IPS-18c (cell line): ENCODE results near the gene TNK2.
"Not testable (repeated sequence)": the region's sequence is repeated elsewhere in the genome, so short reads cannot be mapped to it uniquely, and the experiment has no call there.

Source experiments
- H3K4me3 ChIP-seq: 2 replicates; pipeline ENCODE4 v1.7.0; 2013; ENCODE audit warnings: low read depth, mild to moderate bottlenecking, low read length, moderate library complexity; ENCODE audit not compliant: insufficient read depth
- H3K9me3 ChIP-seq: one replicate; pipeline ENCODE4 v1.6.1; 2013; ENCODE audit warnings: mild to moderate bottlenecking, low read length, moderate library complexity; ENCODE audit not compliant: control insufficient read depth, insufficient read depth

TNK2 gene

DNA sequence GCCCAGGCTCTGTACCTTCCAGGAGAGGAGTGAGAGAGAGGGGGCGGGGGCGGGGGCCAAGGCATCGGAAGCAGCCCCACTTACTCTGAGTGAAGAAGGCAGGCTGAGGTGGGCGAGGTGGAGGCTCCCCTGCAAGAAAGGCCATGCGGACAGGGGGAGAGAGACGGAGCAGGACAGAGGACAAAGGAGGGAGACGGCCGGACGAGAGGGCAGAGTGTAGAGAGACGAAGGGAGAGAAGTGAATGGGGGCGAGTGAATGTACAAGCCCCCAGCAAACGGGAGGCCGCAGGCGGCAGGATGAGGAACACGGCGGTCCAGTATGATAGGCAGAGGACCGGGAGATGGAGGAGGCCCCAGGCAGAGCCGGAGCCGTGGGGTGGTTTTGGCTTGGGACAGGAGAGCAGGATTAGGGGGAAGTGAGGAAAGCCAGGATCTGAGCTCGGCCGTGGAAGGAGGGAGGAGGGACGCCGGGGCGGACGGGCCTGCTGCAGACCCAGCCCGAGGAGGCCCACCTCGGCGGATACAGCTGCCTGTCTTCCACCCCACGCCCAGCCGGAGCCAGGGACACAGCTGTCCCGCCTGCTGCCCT lies 38.8 kb downstream of the TNK2 start:
- no peak overlapping the region for H3K4me3 ChIP-seq
- no peaks in the 10 kb centered on the region for H3K9me3 ChIP-seq

DNA sequence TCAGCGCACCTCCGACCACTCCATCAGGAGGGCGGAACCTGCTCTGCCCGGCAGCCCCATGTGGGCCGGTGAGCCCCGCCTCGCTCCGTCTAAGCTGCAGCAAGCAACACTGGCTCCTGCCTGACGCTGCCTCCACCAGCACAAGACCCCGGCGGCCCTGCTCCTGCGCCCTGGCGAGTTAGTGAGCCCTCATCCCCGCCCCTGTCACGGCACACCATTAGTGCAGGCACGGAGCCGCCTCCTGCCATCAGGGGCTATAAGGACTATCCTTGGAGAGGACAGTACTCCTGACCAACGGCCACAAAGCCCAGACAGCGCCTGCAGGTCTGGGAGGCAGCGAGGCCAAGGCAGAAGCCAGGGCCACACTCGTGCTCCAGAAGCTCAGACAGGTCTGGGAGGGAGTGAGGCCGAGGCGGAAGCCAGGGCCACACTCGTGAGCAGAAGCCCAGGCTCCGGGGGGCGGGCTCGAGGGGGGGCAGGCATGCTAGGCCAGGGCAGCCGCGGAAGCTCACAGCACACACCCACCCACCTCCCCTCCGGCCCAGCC lies 39.4 kb downstream of the TNK2 start:
- no peaks in the 10 kb centered on the region for H3K9me3 ChIP-seq
- H3K4me3 ChIP-seq = no peak overlapping the region

DNA sequence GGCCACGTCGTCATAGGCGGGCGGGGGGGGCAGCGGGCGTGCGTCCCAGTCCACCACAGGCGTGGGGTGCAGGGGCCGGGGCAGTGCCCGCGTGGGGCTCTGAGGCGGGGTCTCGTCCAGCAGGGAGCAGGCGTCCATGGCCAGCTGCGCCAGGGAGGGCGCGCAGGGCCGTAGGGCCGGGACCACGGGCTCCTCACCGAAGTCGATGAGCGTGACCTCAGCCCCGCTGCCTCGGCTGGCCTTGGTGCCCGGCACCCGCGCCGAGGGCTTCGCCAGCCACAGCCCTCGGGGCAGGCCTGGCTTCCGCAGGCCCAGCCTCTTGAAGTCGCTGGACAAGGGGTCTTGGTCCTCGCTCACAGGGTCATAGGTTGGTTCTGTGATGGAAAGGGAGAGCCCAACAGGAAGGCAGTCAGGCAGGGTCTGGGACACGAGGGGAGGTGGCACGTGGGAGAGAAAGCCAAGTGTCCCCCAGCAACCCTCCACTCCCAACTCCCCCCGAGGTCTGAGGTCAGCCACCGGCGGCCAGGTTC lies 40.0 kb downstream of the TNK2 start:
- Histone ChIP-seq H3K9me3 (no peaks in the 10 kb centered on the region), H3K4me3 (no peak overlapping the region)

DNA sequence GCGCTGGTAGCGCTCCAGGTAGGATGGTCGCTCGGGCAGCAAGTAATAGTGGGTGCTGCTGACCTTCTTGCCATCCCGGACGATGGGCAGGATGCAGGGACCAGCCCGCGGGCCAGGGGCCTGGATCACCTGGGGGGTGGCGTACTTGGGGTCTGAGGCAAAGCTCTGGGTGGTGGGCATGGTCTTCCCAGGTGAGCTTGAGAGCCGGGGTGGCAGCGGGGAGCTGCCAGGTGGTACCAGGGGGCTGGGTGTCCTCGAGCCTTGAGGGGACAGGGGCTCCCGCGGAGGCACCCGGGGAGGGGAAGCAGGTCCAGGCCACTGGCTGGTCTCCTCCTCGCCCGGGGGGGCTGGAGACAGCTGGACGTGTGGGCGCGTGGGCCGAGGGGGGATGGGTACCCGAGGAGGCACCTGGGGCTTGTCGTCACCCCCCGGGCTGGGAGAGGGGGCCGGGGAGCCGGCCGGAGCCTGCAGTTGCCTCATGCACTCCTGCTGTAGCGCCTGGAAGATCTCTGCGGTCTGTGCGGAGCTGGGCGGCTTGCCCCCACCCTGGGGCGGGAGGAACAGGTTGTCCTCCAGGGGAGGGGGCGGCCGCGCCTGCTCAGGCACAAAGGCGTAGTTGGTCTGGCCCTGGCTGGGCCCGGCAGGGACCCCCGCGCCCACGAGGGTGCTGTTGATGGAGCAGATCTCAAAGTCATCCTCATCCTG lies 40.6 kb downstream of the TNK2 start:
- Histone ChIP-seq H3K9me3 (no peaks in the 10 kb centered on the region), H3K4me3 (no peak overlapping the region)

DNA sequence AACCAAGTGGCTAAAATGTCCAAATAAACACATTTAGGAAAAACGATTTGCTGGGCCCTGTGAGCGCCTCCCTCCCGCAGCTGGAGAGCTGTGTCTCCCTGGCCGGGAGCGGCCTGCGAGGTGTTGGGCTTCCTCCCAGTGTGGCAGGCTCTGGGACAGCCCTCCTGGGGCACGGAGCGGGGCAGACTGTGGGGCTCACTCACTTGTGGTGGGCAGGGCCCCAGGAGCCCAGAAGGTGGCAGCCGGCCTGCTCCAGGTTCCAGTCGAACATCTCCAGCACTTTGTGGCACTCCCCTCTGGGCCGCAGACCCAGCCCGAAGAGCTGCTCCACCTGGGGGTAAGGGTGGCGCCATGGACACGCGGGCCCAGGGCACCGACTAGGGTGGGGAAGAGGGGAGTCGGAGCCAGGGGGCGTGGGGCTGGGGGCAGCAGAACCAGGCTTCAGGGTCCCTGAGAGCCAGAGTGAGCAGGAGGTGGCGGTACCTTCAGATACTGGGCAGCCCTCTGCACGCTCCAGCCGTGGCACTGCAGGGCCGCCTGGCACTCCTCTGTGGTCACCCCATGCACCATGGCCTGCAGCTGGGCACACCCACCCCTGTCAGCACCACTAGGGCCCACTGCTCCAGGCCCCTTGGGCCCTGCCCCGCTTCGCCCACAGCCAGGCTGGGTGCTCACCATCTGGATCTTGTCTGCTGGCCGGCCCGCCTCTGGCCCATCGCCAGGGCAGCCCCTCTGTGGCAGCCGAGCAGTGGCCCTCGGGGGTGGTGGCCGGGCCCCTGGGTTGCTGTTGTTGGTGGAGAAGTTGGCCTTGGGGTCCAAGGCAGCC lies 41.5 kb downstream of the TNK2 start:
- no peak overlapping the region for H3K4me3 ChIP-seq
- no peaks in the 10 kb centered on the region for H3K9me3 ChIP-seq

DNA sequence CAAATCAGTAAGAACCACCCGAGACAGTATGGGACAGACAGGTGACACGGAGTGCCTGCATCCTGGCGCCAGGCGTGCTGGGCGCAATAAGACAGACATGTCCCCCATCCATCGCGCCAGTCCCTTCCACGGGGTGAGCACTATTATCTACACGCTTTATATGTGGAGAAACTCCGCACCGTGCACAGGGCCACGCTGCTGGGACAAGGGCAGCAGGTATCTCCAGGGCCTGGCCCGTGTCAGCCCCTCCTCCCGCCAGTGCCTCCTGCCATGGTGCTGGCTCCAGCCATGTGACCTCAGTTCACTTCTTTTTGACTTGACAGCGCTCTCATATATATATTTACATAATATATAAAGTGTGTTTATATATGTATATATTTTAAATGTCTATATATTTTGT lies 42.6 kb downstream of the TNK2 start:
- Histone ChIP-seq H3K4me3 (no peak overlapping the region), H3K9me3 (no peaks in the 10 kb centered on the region)

DNA sequence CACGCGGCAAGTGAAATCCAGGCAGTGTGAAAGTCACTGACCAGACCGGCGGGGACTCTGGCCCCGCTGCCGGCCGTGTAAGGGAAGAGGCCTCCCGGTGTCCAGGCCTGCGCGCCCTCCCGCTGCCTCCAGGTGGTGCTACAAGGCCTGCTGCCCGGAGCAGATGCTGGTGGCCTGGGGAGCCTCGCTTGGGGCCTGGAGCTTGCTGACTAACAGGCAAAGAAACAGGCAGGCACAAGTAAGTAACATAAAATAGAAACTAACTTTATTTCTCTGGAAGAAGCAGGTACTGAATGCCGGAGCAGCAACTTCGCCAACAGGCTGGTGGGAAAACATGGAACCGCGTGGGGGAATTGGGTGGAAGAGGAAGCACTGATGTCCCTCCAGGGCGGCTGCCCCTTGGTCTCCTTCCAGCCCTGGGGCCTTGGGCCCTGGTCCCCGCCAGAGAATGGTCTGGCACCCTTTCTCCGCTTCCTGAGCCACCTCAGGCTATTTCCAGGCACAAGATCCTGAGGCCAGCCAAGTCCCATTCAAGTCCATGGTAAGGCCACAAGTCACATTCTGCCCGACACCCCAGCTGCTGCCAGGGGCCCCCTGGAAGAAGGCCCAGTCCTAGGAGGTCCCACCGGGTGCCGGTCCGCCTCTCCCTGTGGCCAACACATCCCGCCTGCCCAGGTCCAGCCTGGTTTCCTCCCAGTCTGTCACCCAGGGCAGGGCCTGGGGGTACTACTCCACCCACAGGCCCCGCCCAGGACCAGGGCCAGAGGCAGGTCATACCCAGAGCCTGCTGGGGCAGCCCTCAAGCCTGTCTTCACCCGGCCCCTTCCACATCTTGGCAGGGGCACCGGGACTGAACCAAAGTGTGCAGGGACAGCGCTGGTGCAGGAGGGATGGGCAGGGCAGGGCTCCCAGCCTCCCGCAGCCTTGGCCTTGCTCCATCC lies 45.0 kb downstream of the TNK2 start:
- Histone ChIP-seq H3K9me3 (no peaks in the 10 kb centered on the region), H3K4me3 (no peak overlapping the region)

DNA sequence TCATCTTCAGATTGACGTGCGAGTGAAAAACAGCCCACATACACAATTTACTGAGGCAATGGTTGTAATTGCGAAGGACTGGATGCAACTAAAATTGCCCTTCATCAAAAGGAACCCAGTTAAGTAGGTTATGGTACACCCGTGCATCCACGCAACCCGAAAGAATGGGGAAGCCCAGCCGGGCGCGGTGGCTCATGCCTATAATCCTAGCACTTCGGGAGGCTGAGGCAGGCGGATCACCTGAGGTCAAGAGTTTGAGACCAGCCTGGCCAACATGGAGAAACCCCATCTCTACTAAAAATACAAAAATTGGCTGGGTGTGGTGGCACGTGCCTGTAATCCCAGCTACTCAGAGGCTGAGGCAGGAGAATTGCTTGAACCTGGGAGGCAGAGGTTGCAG lies 46.0 kb downstream of the TNK2 start:
- H3K9me3 ChIP-seq, H3K4me3 ChIP-seq: not testable (repeated sequence)

DNA sequence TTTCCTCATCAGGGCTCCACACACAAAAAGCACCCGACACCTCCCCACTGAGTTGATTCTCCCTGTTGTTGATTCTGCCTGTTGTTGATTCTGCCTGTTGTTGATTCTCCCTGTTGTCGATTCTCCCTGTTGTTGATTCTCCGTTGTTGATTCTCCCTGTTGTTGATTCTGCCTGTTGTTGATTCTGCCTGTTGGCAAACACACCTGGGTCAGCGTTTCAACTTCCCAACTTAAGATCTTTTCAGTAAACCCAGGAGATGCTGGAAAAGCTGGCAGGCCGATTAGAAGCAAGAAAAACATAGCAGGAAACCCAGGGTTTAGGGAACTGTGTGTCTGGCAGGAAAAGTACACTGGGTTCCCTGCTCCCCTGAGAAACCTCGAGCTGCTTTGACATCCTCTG lies 47.9 kb downstream of the TNK2 start:
- Histone ChIP-seq H3K9me3 (no peaks in the 10 kb centered on the region), H3K4me3 (no peak overlapping the region)

DNA sequence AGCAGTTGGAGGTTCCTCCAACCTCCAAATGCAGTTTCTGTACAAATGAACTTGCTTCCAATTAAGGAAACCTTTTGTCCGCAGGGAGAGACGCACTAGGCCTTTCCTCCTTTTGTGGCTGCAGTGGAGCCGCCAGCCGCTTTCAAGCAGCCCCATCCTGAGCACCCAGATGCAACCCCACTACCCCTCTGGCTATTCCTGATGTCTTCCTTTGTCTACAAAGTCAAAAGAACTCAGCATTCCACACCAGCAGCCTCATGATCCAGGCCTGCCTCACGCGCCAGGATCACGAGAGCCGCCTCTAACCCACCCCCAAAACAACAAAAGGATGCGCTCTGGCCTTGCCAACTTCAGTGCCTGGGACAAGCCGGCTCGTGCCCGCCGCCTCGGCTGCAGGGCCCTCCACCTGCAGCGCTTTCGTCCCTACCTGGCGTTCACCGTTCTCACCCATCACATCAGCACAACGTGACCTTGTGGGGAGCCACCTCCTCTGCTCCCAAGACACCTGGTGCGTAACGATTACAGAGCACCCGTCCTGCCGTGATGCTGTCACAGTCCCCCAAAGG lies 48.4 kb downstream of the TNK2 start:
- Histone ChIP-seq H3K9me3 (no peaks in the 10 kb centered on the region), H3K4me3 (no peak overlapping the region)

DNA sequence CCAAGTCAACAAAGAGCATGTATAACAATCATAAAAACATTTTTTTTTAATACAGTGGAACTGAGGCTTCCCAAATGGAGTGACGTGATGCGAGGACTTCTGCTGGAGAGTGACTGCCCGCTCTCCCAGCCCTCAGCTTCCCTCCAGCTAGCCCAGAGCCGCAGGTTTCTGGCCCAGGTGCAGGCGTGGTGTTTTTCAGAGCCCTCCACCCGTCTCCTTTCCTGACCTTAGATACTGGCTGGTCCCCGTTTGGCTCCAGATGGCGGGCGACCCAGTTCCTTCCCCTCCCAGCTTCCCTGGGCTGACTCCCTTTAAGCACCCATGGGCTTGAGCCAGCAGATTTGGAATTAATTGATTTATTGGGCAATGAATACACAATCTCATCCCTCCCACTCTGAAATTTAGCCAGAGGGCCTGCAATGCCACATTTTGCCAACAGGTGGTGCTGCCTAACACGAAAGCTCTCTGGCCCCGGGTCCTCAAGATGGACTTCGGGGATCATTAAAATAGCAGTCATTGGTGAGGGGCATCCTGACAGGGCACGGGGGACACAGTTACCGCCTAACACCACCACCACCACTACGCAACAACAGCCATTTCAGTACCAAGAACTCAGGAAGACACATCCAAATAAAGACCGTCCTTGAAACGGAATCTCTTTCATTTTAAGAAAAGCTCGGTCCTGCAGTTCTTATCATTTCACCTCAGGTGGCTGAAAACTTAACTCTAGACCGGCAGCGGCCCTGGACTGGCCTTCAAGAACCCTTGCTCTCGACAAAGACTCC lies 49.1 kb downstream of the TNK2 start:
- no peak overlapping the region for H3K4me3 ChIP-seq
- H3K9me3 ChIP-seq = no peaks in the 10 kb centered on the region

DNA sequence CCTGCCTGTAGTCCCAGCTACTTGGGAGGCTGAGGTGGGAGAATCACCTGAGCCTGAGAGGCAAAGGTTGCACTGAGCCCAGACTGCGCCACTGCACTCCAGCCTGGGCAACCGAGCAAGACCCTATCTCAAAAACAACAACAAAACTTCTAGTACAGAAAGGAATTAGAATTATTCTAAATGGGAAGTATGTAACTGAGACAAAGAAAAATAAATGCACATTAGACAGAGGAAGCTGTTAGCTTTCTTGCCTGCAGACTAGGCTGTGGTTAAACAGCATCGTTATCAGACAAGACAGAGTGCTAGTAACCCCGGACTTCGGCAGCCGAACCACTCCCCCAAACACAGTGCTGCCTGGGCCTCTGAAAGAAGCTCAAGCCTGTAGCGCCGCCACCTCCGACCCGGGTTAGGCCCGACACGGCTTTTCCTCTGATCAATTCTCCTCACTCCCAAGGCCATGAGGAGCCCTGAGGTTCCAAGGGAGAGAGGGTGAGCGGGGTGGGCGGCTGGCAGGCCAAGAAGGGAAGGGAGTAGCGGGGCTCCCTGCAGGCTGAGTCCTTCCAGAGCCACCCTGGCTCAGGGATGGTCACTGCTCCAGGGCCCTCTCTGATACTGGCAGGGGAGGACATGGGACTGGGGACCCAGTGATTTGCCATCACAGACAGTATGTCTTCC lies 51.8 kb downstream of the TNK2 start:
- Histone ChIP-seq H3K9me3 (no peaks in the 10 kb centered on the region), H3K4me3 (no peak overlapping the region)

DNA sequence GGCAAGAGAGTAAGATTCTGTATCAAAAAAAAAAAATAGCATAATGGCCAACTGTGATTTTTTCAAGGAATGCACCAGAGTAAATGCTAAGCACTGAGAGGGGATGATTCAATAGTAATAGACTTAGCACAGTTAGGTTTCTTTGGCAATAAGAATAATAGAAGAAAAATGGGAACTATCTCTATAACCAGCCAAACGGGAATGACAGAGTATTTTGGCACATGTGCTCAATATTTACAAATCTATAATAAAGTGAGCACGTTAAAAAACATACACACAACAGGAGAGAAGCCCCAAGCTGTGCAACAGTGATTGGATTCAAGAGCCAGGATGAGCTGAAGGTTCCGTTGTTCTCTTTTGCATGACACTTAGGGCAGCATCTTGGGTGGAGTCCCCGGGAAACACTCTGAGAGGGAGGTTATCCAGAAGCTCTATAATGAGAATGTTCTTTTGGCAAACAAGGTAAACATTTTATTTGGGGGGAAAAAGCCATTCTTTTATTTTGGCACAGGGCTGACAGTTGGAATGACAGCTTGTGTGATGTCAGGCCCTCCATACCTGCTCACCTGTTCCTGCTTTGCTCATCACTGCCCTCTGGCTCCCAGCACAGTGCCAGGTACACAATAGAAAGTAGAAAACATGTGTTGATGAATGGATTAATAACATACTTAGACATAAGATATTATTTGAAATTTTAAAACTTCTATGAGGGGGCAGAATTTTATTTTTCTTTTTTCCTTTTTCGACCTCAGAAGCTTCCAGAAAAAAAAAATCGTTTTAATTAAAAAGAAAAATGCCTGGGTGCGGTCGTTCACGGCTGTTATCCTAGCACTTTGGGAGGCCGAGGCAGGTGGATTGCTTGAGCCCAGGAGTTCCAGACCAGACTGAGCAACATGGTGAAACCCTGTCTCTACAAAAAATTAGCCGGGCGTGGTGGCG lies 52.6 kb downstream of the TNK2 start:
- H3K4me3 ChIP-seq = no peak overlapping the region
- H3K9me3 ChIP-seq = no peaks in the 10 kb centered on the region

DNA sequence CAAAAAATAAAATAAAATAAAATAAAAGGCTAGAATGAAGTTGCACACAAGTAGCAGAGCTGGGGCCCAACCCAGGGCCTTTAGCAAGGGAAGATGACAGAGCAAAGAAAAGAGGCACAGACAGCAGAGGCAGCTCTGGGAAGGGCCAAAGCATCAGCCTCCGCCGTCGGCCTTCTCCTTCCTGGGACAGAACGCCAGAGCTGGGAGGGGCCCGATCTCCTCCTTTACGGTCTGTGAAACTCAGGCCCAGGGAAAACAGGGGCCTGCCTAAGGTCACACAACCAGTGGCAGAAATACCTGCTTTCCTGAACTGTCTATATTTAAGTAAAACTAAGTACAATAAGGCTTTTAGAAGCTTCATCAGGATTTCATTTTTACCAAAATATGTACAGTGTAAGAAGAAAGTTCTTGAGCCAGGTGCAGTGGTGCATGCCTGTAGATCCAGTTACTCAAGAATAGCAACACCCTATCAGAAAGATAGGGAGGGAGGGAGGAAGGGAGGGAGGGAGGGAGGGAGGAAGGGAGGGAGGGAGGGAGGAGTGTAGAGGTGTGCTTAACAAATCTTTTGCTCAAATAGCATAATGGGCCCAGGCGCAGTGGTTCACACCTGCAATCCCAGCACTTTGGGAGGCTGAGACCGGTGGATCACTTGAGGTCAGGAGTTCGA lies 53.6 kb downstream of the TNK2 start:
- H3K9me3 ChIP-seq = no peaks in the 10 kb centered on the region
- no peak overlapping the region for H3K4me3 ChIP-seq
